ENCODE results near the gene FLOT2. TPM values are rescaled to one million over a fixed set of nuclear protein-coding genes. Genes with fewer than 3 reads are reported as not detected.

FLOT2 gene
- total and polyA plus RNA-seq, 2 donors (not counting 3 experiments of a cell fraction or from before 2014, with no cell fraction given) = 169 to 180 TPM

GRCh38 chr17:28857905-28858800 is 39.4 kb downstream of the FLOT2 start:
- Histone ChIP-seq H3K9ac (replicated peaks; ENCODE audit: extremely low read depth, insufficient read depth, low read length) (no peak overlapping the region), H3K36me3 (ENCODE audit: control insufficient read depth in 2 of 2, extremely low read depth in 1 of 2, insufficient read depth in 2 of 2, low read length in 2 of 2) (peaks cover 13 to 21% of the 10 kb centered on the region in 2 experiments), H2AFZ (ENCODE audit: low read depth, low read length) (no peak overlapping the region), H3K27ac (ENCODE audit: insufficient read depth, low read depth, low read length) (no peak overlapping the region), H3K4me1 (ENCODE audit: control insufficient read depth, extremely low read depth, insufficient read depth, low read length) (peaks cover 12% of the 10 kb centered on the region), H4K20me1 (replicated peaks; ENCODE audit: control insufficient read depth, extremely low read depth, insufficient read depth, low read length) (no peaks in the 10 kb centered on the region), H3K9me3 (replicated peaks; ENCODE audit: control insufficient read depth, insufficient read depth, low read length) (no peaks in the 10 kb centered on the region), H3K79me2 (ENCODE audit: control insufficient read depth, insufficient read depth, low read length) (peaks cover 10% of the 10 kb centered on the region), H3K4me3 (replicated peaks in 1 of 3; ENCODE audit: insufficient read depth in 1 of 3, low read depth in 1 of 3, low read length in 3 of 3) (no peak overlapping the region), H3K27me3 (ENCODE audit: control insufficient read depth in 2 of 2, insufficient read depth in 2 of 2, low read length in 2 of 2) (no peaks in the 10 kb centered on the region), H3K4me2 (ENCODE audit: insufficient read depth, low read length) (no peak overlapping the region), H3K9me1 (replicated peaks; ENCODE audit: control insufficient read depth, extremely low read depth, insufficient read depth, low read length) (no peaks in the 10 kb centered on the region)
- TF ChIP-seq POLR2A (IDR thresholded peaks at IDR 0.05; ENCODE audit: low read depth, low read length) = no peak
- TF ChIP-seq JUN (IDR thresholded peaks at IDR 0.05; ENCODE audit: borderline replicate concordance, insufficient read depth, insufficient read length, low read depth) = no peak
- TF ChIP-seq EZH2 (IDR thresholded peaks at IDR 0.05; ENCODE audit: borderline replicate concordance, low read depth, low read length, severe bottlenecking) = no peak
- TF ChIP-seq MYC (IDR thresholded peaks at IDR 0.05; ENCODE audit: low read depth, low read length) = no peak
- no peak for TF ChIP-seq GATA2 (IDR thresholded peaks at IDR 0.05; ENCODE audit: insufficient read depth, insufficient read length, low read depth, low read length)
- TF ChIP-seq POLR2AphosphoS5 (IDR thresholded peaks at IDR 0.05; ENCODE audit: insufficient read depth, low read depth, low read length) = no peak
- no peak for TF ChIP-seq FOS (IDR thresholded peaks at IDR 0.05; ENCODE audit: borderline replicate concordance, insufficient read depth, low read length)
- no peak for TF ChIP-seq MAX (IDR thresholded peaks at IDR 0.05; ENCODE audit: insufficient read depth, insufficient read length)
- no peak for TF ChIP-seq CTCF (IDR thresholded peaks at IDR 0.05; ENCODE audit: extremely low read depth in 1 of 2, insufficient read depth in 1 of 2, low read depth in 1 of 2, low read length in 2 of 2)
- ChIA-PET POLR2A (no interaction called here), CTCF (interaction anchor here (0.6 to 0.9 kb wide), 3 partner anchors 10 to 259 kb away, joined by 3 to 4 read pairs (median 4); no protein-coding TSS in a partner anchor)
- FAIRE-seq (no peak), DNase-seq (ENCODE audit: low read depth, low spot score) (no peak)
- dilution Hi-C loops (cut with MboI; ENCODE audit: extremely low pct_ligation_motif_present, low sequenced_read_pairs) = no loop called here
- intact Hi-C loops (cut with micrococcal nuclease) = no loop called here
- no TSS peak for BruUV-seq (replicated peaks)

Data from endothelial cell of umbilical vein (primary cell).